Memory B cell (primary cell): ENCODE measurements around the gene FOXP1.

ENCODE experiments used
- ATAC-seq: fragments of 150-1000 bp; cut with Tn5 transposase; 2 replicates; pipeline ENCODE4 v1.10.0; 2021; ENCODE audit warnings: low read depth, mild to moderate bottlenecking, moderate library complexity
- DNase-seq, 2 donors: peaks; one replicate each; pipeline ENCODE4 v3.0.0; 2022; ENCODE audit warnings: low spot score in 2 of 2
- H3K27ac Mint-ChIP-seq: one replicate; pipeline ENCODE4 v1.8.0; 2022; ENCODE audit warnings: mild to moderate bottlenecking, moderate library complexity, mixed read lengths
- H3K27me3 Mint-ChIP-seq: one replicate; pipeline ENCODE4 v1.8.0; 2022; ENCODE audit warnings: mixed read lengths
- H3K36me3 Mint-ChIP-seq: one replicate; pipeline ENCODE4 v1.8.0; 2022; ENCODE audit warnings: mild to moderate bottlenecking, mixed read lengths
- H3K4me1 Mint-ChIP-seq: one replicate; pipeline ENCODE4 v1.8.0; 2022; ENCODE audit warnings: mixed read lengths
- H3K4me3 Mint-ChIP-seq: one replicate; pipeline ENCODE4 v1.8.0; 2022; ENCODE audit warnings: mild to moderate bottlenecking, moderate library complexity, mixed read lengths
- H3K9me3 Mint-ChIP-seq: one replicate; pipeline ENCODE4 v1.8.0; 2022; ENCODE audit warnings: mixed read lengths

FOXP1 gene

DNA sequence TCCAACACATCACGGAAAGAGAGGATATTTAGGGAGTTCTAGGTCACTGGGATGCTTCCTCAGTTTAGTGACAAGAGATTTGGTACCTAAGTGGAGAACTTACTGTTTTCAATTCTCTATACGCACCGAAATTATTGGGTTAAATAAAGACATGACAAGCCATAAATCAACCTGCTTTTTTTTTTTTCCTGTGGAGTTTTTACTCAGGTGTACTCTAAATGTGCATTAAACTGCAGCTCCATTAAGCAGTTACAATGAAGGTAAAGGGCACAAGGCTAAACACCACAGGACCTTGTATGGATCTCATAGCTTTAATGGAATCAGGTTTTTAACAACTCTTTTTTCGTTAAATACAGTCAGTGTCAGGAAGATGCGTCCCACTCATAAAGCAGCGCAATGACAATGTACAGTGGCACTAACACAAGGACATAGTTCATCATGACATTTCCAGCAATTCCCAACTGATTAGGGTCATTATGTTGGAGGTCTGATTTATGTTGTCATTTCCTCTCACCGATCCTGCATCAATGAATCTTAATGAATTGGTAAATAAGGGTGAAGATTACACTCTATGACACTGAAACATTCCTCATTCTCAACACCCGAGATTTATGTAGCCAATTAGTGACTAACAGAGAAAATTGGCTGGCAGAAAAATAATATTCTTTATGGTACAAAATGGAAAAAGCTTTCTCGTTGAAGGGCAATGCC lies 355.2 kb downstream of the FOXP1 start:
- peaks cover 39% of the 10 kb centered on the region for H3K4me1 Mint-ChIP-seq
- no peaks in the 10 kb centered on the region for H3K9me3 Mint-ChIP-seq
- DNase-seq = no peak
- peaks cover 12% of the 10 kb centered on the region for H3K36me3 Mint-ChIP-seq
- H3K27ac Mint-ChIP-seq = peak overlapping the region; percentile 69
- no peak for ATAC-seq
- peak overlapping the region; percentile 2 for H3K4me3 Mint-ChIP-seq
- H3K27me3 Mint-ChIP-seq = no peaks in the 10 kb centered on the region

DNA sequence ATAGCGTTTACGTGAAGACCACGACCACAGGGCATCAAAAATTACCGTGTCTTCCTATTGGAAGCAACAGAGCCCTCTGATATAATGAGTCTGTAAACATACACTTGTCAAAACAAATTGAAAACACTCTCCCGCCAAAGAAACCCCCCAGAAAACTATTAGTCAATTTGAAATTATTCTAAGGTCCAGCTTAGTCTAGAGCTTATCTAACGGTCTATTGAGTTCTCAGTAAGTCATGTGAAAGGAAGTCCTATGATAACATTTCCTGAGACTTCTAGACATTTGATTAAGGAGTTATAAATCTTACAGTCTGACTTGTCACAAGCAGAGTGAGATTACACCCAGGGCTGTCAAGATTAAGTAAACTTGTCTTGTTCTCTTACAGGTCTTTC lies 356.3 kb downstream of the FOXP1 start:
- Mint-ChIP-seq H3K27me3 (no peaks in the 10 kb centered on the region), H3K9me3 (peaks cover 2% of the 10 kb centered on the region), H3K4me1 (peaks cover 36% of the 10 kb centered on the region), H3K27ac (peak overlapping the region; percentile 89), H3K4me3 (peak overlapping the region; percentile 81), H3K36me3 (peaks cover 14% of the 10 kb centered on the region)
- ATAC-seq (peak; percentile 56), DNase-seq (peak in 1 of 2 donors; percentile 9)

DNA sequence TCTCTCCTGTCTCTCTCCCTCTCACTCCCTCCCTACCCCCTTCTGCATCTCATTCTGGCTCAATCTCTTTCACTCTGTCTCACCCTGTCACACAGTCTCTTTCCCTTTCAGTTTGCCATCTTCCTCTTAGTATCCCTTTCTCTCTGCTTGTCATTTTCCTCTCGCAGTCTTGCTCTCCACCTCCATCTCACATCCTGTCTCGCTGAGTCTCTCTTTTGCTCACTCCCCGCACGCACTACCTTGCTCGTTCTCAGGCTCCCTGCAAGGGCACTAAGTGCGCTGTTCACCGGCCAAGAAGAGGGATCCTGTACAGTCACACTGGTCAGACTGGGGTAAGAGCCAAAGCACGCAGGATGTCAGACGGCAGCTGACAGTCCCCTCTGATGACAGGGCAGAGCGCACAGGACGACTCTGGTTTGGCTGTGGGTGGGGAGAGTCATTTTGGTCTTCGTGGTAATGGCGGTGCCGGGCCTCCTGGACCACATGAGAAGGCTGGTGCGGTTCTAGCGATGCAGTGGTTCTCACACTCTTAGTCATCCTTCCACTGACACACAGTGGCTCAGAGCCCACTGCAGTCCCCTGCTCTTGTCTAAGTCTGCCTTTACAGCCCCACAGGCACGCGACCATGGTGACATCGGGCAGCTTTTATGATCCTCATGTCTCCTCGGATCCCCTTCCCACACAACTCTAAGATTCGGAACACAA lies 356.8 kb downstream of the FOXP1 start:
- peaks cover 2% of the 10 kb centered on the region for H3K9me3 Mint-ChIP-seq
- H3K4me3 Mint-ChIP-seq = peak overlapping the region; percentile 81
- peaks cover 30% of the 10 kb centered on the region for H3K4me1 Mint-ChIP-seq
- H3K27me3 Mint-ChIP-seq = no peaks in the 10 kb centered on the region
- DNase-seq = peak; percentile 28 to 43
- peaks cover 14% of the 10 kb centered on the region for H3K36me3 Mint-ChIP-seq
- H3K27ac Mint-ChIP-seq = peak overlapping the region; percentile 89
- ATAC-seq = peak; percentile 66

DNA sequence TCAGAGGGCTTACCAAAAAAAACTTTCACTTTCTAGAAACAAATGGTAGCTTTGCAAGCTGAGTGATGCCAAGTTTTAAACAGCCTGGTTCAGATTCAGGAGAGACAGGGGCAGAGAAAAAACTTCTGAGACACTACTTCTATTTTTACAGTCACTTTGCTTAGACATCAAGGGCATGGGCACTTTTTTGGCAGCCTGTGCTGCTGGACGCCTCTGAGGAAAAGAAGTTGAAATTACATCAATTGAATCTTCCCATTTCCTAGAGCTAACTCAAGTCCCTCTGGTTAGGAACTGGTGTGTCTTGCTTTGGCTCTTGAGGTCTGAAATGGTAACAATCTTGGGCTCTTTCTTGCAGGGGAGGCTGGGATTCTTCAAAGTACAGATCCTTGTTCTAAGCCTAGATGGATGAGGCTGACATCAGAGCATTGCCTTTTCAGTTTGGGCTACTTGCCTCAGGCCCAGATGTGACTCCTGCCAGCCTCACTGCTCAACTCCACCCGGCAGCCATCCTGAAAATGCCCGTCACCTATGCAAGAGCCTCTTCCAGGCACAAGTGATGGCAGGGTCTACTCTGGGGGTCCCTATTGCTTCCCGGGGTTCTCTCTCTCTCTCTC lies 357.5 kb downstream of the FOXP1 start:
- Mint-ChIP-seq H3K4me1 (peaks cover 27% of the 10 kb centered on the region), H3K9me3 (peaks cover 5% of the 10 kb centered on the region), H3K27ac (peak overlapping the region; percentile 89), H3K27me3 (no peaks in the 10 kb centered on the region), H3K36me3 (peaks cover 20% of the 10 kb centered on the region), H3K4me3 (peak overlapping the region; percentile 81)
- peak; percentile 13 for ATAC-seq
- DNase-seq = peak in 1 of 2 donors; percentile 30

DNA sequence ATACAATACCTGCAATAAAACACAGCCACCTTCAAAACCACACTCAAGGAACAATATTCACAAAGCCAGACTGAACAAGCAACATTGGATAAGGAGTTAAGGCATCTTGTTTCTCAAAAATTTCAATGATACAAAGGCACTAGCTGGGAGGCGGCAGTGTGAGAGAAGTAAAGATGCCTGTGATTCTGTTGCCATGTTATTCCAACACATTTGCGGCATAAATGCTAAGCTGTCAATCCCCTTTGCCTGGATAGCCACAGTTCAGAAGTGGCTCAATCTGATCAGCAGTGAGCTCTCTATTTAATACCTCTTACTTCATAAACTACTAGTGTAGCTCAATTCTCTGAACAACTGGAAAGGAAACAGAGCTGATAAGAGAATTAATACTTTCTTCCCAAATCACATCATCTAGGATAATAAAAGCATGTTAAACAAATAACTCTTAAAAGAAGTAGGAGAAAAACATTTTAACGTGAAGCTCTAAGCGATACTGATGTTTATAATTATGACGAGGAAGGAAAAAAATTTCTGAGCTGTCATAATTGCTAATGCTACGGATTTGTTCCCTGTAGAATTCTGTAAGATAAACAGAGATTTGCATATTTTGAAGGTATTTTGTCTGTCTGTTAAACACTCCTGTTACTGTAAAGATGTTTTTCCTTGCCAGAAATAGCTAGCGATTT lies 358.4 kb downstream of the FOXP1 start:
- Mint-ChIP-seq H3K36me3 (peaks cover 22% of the 10 kb centered on the region), H3K9me3 (peaks cover 5% of the 10 kb centered on the region), H3K27me3 (no peaks in the 10 kb centered on the region), H3K27ac (peak overlapping the region; percentile 89), H3K4me3 (peak overlapping the region; percentile 39), H3K4me1 (peaks cover 29% of the 10 kb centered on the region)
- DNase-seq = no peak
- no peak for ATAC-seq

DNA sequence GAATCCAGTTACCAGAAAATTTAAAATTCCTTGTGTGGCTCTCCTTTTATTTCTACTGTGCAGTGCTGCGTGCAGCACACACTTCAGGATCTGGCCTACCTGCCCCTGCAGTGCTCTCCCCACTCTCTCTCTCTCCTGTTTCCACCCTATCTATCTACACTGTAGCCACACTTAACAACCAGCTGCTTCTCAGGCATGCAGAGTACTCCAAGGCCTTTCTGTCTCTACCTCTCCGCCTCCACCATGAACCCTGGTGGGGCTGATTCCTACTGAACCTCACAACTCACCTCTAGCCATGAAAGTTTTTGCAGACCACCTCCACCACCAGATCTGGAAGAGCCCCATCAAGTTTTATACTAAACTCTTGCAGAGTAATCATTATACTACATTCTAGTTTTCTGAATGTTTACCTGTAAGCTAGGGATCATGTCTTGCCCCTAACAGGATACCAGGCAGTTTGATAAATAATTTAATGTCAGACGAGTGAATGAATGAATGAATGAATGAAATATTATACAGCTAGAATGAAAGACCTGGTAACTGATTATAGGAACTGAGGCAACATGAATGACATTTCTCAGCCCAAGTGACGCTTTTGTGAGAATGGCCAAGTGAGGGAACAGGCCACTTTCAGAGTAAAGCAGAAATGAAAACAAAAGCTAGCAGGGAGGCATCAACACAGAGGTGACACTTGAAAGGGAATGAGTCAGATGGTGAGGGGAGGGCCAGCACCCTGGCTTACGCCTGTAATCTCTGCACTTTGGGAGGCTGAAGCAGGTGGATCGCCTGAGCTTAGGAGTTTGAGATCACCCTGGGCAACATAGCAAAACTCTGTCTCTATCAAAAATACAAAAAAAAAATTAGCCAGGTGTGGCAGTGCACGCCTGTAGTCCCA lies 363.5 kb downstream of the FOXP1 start:
- Mint-ChIP-seq H3K4me1 (peaks cover 36% of the 10 kb centered on the region), H3K9me3 (peaks cover 6% of the 10 kb centered on the region), H3K27ac (peak overlapping the region; percentile 52), H3K36me3 (peaks cover 32% of the 10 kb centered on the region), H3K27me3 (no peaks in the 10 kb centered on the region), H3K4me3 (no peak overlapping the region)
- ATAC-seq = peak; percentile 80
- DNase-seq = no peak

DNA sequence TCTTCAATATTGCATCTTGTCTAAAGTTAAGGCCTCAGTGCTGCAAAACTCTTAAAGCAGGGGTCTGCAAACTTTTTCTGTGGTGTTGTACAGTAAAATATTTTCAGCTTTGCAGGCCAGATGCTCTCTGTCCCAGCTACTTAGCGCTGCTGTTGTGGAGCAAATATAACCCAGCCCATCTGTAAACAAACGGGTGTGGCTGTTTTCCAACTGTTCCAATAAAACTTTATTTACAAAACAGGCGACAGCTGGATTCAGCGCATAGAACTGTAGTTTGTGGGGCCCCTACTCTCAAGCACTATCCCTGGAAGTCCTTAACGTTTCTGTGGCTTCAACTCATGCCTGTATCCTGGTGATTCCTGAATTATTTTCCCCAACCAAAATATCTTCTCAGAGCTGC lies 365.0 kb downstream of the FOXP1 start:
- no peaks in the 10 kb centered on the region for H3K27me3 Mint-ChIP-seq
- H3K36me3 Mint-ChIP-seq = peaks cover 26% of the 10 kb centered on the region
- DNase-seq = no peak
- peaks cover 41% of the 10 kb centered on the region for H3K4me1 Mint-ChIP-seq
- no peak overlapping the region for H3K27ac Mint-ChIP-seq
- no peak overlapping the region for H3K4me3 Mint-ChIP-seq
- ATAC-seq = no peak
- H3K9me3 Mint-ChIP-seq = peaks cover 6% of the 10 kb centered on the region

DNA sequence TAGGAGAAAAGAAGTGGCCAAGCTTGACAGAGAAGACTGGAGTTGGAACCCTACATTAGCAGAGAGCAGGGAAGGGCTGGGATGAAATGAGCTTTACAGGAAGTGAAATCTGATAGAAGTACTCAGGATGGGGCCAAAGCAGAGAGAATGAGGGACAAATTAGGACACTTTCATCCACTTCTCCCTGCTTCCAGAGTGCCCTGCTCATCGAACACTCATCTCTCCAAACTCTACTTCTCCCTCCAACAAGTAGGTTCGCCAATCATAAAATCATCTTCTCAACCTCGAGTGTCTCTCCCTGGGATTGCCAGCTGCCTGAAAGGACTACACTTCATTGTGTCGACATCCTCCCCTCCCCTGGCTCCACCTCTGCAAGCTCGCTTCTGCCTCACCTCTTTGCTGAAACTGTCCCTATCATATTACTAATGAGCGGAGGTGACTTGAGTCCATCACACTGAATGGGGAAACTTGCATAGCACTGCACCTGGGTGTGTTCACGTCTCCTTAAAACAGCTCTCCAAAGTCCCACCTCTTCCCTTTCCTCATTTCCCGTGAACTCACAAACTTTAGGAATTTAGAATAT lies 365.8 kb downstream of the FOXP1 start:
- Mint-ChIP-seq H3K27ac (peak overlapping the region; percentile 19), H3K9me3 (peaks cover 6% of the 10 kb centered on the region), H3K36me3 (peaks cover 21% of the 10 kb centered on the region), H3K27me3 (no peaks in the 10 kb centered on the region), H3K4me3 (no peak overlapping the region), H3K4me1 (peaks cover 41% of the 10 kb centered on the region)
- ATAC-seq = no peak
- no peak for DNase-seq

DNA sequence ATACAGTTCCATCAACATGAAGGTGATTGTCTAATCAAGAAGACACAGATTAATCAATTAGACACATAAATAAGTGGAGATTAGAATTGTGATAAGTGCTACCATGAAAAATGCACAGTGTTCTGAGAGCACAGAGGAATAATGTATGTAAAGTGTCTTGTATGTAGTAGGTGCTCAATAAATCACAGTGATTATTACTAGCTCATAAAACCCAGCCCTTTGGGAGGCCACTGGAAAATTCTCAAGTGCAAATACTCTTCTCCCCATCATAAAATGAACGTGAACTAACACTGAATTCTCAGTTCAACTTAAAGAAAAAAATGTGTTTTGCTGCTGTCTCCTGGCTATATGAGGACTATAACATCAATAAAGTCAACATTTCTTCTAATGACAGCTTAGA lies 368.2 kb downstream of the FOXP1 start:
- H3K27ac Mint-ChIP-seq = no peak overlapping the region
- no peak overlapping the region for H3K4me3 Mint-ChIP-seq

DNA sequence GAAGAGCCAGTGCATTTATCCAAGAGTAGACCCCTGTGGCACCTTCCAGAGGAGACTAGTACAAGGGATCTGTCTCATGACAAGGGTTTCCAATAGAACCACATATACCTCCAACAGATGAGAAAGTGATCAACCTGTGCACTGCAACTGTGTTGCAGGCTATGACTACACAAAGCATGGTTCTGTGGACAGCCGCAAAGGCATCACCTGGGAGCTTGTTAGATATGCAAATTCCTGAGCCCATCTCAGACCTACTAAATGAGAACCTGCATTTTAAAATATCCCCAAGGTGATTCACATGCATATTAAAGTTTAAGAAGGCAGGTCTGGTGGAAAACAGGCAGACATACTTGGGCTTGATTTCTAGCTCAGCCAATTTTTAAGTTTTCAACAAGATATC lies 368.7 kb downstream of the FOXP1 start:
- Mint-ChIP-seq H3K27me3 (no peaks in the 10 kb centered on the region), H3K9me3 (peaks cover 2% of the 10 kb centered on the region), H3K4me3 (no peak overlapping the region), H3K27ac (no peak overlapping the region), H3K36me3 (peaks cover 12% of the 10 kb centered on the region), H3K4me1 (peaks cover 41% of the 10 kb centered on the region)
- no peak for DNase-seq
- ATAC-seq = peak; percentile 91

More for the DNA sequence above, 368.2 kb downstream of the FOXP1 start:
- DNase-seq (no peak), ATAC-seq (no peak)
- peaks cover 10% of the 10 kb centered on the region for H3K36me3 Mint-ChIP-seq
- H3K9me3 Mint-ChIP-seq = peaks cover 2% of the 10 kb centered on the region
- no peaks in the 10 kb centered on the region for H3K27me3 Mint-ChIP-seq
- peaks cover 41% of the 10 kb centered on the region for H3K4me1 Mint-ChIP-seq

DNA sequence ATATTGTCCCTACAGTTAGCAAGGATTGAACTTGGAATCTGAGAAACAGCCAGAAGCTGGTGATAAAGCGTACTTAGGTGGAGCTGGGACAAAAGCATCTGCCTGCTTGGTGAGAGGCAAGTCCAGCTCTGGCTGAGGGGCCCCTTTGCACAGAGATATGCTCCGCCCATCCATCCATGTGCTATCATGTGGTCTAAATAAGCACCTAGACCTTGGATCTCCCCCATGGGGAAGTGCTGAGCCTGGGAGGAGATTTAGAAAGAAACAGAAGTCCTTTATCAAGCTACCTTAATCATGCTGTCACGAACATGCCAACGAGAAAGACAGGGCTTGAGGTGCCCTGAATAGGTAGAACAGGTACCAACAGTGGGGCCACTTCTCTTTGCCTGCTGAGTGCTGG lies 369.5 kb downstream of the FOXP1 start:
- no peak for ATAC-seq
- DNase-seq = no peak
- Mint-ChIP-seq H3K27ac (no peak overlapping the region), H3K36me3 (peaks cover 8% of the 10 kb centered on the region), H3K4me3 (no peak overlapping the region), H3K27me3 (no peaks in the 10 kb centered on the region), H3K9me3 (peaks cover under 1% of the 10 kb centered on the region), H3K4me1 (peaks cover 38% of the 10 kb centered on the region)

DNA sequence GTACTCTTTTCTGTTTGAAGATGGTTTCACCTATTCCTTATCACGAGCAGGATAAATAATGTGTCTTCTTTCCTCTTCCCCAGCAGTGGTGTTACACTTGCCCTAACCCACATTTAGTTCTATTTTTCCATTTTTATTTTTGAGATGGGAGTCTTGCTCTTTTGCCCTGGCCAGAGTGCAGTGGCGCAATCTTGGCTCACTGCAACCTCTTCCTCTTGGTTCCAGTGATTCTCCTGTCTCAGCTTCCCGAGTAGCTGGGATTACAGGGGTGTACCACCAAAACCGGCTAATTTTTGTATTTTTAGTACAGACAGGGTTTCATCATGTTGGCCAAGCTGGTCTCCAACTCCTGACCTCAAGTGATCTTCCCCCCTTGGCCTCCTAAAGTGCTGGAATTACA lies 372.4 kb downstream of the FOXP1 start:
- no peak overlapping the region for H3K4me3 Mint-ChIP-seq
- H3K27me3 Mint-ChIP-seq = no peaks in the 10 kb centered on the region
- no peak for DNase-seq
- H3K9me3 Mint-ChIP-seq = no peaks in the 10 kb centered on the region
- H3K27ac Mint-ChIP-seq = no peak overlapping the region
- peaks cover 37% of the 10 kb centered on the region for H3K4me1 Mint-ChIP-seq
- peaks cover 4% of the 10 kb centered on the region for H3K36me3 Mint-ChIP-seq
- no peak for ATAC-seq
